ENCODE data around the gene WDR59.

DNA sequence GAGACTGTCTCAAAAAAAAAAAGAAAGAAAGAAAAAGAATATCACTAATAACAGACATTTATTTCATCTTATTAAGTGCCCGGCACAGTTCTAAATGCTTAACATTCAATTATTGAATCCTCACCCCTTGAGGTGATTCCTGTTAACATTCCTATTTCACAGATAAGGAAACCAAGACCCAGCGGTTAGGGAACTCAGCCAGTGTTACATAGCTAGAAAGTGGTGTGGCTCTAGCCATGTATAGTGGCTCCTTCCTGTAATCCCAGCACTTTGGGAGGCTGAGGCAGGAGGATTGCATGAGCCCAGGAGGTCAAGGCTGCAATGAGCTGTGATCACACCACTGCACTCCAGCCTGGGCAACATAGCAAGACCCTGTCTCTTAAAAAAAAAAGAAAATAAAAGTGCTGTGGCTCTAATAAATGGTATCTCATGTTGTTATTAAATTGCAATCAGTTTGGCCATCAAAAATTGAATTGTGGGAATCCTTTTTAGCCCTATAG lies 42.0 kb upstream of the WDR59 start:
- TF ChIP-seq, protein P1, sequence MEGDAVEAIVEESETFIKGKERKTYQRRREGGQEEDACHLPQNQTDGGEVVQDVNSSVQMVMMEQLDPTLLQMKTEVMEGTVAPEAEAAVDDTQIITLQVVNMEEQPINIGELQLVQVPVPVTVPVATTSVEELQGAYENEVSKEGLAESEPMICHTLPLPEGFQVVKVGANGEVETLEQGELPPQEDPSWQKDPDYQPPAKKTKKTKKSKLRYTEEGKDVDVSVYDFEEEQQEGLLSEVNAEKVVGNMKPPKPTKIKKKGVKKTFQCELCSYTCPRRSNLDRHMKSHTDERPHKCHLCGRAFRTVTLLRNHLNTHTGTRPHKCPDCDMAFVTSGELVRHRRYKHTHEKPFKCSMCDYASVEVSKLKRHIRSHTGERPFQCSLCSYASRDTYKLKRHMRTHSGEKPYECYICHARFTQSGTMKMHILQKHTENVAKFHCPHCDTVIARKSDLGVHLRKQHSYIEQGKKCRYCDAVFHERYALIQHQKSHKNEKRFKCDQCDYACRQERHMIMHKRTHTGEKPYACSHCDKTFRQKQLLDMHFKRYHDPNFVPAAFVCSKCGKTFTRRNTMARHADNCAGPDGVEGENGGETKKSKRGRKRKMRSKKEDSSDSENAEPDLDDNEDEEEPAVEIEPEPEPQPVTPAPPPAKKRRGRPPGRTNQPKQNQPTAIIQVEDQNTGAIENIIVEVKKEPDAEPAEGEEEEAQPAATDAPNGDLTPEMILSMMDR (IDR thresholded peaks at IDR 0.05): no peak
- TF ChIP-seq POLR2A (IDR thresholded peaks at IDR 0.05): no peak
